Measurements from ENCODE around the gene LRRC49.
"Not testable (repeated sequence)": the region's sequence is repeated elsewhere in the genome, so short reads cannot be mapped to it uniquely, and the experiment has no call there.

DNA sequence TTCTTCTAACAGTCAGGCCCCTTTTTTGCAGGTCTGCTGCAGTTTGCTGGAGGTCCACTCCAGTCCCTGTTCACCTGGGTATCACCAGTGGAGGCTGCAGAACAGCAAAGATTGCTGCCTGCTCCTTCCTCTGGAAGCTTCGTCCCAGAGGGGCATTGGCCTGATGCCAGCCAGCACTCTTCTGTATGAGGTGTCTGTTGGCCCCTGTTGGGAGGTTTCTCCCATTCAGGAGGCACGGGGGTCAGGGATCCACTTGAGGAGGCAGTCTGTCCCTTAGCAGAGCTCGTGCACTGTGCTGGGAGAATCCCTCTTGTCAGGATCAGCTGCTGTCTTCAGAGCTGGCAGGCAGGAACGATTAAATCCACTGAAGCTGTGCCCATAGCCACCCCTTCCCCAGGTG is 138.6 kb downstream of the LRRC49 start:
- TF ChIP-seq, protein P1, sequence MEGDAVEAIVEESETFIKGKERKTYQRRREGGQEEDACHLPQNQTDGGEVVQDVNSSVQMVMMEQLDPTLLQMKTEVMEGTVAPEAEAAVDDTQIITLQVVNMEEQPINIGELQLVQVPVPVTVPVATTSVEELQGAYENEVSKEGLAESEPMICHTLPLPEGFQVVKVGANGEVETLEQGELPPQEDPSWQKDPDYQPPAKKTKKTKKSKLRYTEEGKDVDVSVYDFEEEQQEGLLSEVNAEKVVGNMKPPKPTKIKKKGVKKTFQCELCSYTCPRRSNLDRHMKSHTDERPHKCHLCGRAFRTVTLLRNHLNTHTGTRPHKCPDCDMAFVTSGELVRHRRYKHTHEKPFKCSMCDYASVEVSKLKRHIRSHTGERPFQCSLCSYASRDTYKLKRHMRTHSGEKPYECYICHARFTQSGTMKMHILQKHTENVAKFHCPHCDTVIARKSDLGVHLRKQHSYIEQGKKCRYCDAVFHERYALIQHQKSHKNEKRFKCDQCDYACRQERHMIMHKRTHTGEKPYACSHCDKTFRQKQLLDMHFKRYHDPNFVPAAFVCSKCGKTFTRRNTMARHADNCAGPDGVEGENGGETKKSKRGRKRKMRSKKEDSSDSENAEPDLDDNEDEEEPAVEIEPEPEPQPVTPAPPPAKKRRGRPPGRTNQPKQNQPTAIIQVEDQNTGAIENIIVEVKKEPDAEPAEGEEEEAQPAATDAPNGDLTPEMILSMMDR (IDR thresholded peaks at IDR 0.05; ENCODE audit: low read depth, low read length, poor library complexity, severe bottlenecking) = not testable (repeated sequence)
- TF ChIP-seq EZH2phosphoT487 (IDR thresholded peaks at IDR 0.05; ENCODE audit: borderline replicate concordance, low read length) = not testable (repeated sequence)
